NK-92 (cell line): Measurements from ENCODE around the gene SLC35E1.

Experiments used
- DNase-seq: peaks from one replicate; lab custom pipeline; 2025; ENCODE audit not compliant: unreplicated experiment; lab: John Stamatoyannopoulos, UW

The SLC35E1 gene

GRCh38 chr19:16598848-16599247 lies 26.6 kb upstream of the SLC35E1 start:
- DNase-seq = no peak

GRCh38 chr19:16596399-16596798 lies 24.2 kb upstream of the SLC35E1 start:
- DNase-seq = no peak

- DNase-seq = no peak
Observed at GRCh38 chr19:16595097-16595496, 22.9 kb upstream of the SLC35E1 start.

GRCh38 chr19:16594681-16595091 lies 22.5 kb upstream of the SLC35E1 start:
- DNase-seq = no peak

GRCh38 chr19:16594131-16594586 lies 21.9 kb upstream of the SLC35E1 start:
- no peak for DNase-seq

GRCh38 chr19:16593181-16593580 lies 21.0 kb upstream of the SLC35E1 start:
- DNase-seq = no peak

GRCh38 chr19:16591803-16592556 lies 19.8 kb upstream of the SLC35E1 start:
- no peak for DNase-seq

- no peak for DNase-seq
Observed at GRCh38 chr19:16590876-16591802, 18.9 kb upstream of the SLC35E1 start.

- DNase-seq = no peak
Observed at GRCh38 chr19:16589917-16590316, 17.7 kb upstream of the SLC35E1 start.

- DNase-seq = no peak
Observed at GRCh38 chr19:16588824-16589577, 16.8 kb upstream of the SLC35E1 start.

GRCh38 chr19:16587833-16588823 lies 15.9 kb upstream of the SLC35E1 start:
- DNase-seq = no peak

- DNase-seq = no peak
Observed at GRCh38 chr19:16586991-16587832, 15.0 kb upstream of the SLC35E1 start.

- DNase-seq = no peak
Observed at GRCh38 chr19:16586477-16586871, 14.3 kb upstream of the SLC35E1 start.

- no peak for DNase-seq
Observed at GRCh38 chr19:16585808-16586476, 13.7 kb upstream of the SLC35E1 start.

GRCh38 chr19:16585094-16585801 lies 13.0 kb upstream of the SLC35E1 start:
- no peak for DNase-seq

- no peak for DNase-seq
Observed at GRCh38 chr19:16584248-16585093, 12.3 kb upstream of the SLC35E1 start.
